Measurements from ENCODE around the gene LAMA2.

Gene LAMA2

GRCh38 chr6:129117355-129117754, 234.4 kb downstream of the LAMA2 start:
- H3K4me1 Mint-ChIP-seq (ENCODE audit: low read depth) = no peaks in the 10 kb centered on the region
- H3K27ac Mint-ChIP-seq = no peak overlapping the region
- DNase-seq = no peak
- H3K36me3 Mint-ChIP-seq (ENCODE audit: low read depth) = no peaks in the 10 kb centered on the region
- no peaks in the 10 kb centered on the region for H3K9me3 Mint-ChIP-seq
- peaks cover under 1% of the 10 kb centered on the region for H3K27me3 Mint-ChIP-seq
- no peak overlapping the region for H3K4me3 Mint-ChIP-seq

GRCh38 chr6:129120856-129121638, 238.1 kb downstream of the LAMA2 start:
- no peak for DNase-seq
- no peak overlapping the region for H3K4me3 Mint-ChIP-seq
- H3K9me3 Mint-ChIP-seq = no peaks in the 10 kb centered on the region
- no peak overlapping the region for H3K27ac Mint-ChIP-seq
- no peaks in the 10 kb centered on the region for H3K36me3 Mint-ChIP-seq (ENCODE audit: low read depth)
- peaks cover 4% of the 10 kb centered on the region for H3K27me3 Mint-ChIP-seq
- H3K4me1 Mint-ChIP-seq (ENCODE audit: low read depth) = no peaks in the 10 kb centered on the region

- no peaks in the 10 kb centered on the region for H3K4me1 Mint-ChIP-seq (ENCODE audit: low read depth)
- peaks cover 7% of the 10 kb centered on the region for H3K27me3 Mint-ChIP-seq
- no peaks in the 10 kb centered on the region for H3K9me3 Mint-ChIP-seq
- H3K4me3 Mint-ChIP-seq = no peak overlapping the region
- DNase-seq = no peak
- H3K36me3 Mint-ChIP-seq (ENCODE audit: low read depth) = no peaks in the 10 kb centered on the region
- H3K27ac Mint-ChIP-seq = no peak overlapping the region
Observed at GRCh38 chr6:129124347-129124746, 241.4 kb downstream of the LAMA2 start.

DNA sequence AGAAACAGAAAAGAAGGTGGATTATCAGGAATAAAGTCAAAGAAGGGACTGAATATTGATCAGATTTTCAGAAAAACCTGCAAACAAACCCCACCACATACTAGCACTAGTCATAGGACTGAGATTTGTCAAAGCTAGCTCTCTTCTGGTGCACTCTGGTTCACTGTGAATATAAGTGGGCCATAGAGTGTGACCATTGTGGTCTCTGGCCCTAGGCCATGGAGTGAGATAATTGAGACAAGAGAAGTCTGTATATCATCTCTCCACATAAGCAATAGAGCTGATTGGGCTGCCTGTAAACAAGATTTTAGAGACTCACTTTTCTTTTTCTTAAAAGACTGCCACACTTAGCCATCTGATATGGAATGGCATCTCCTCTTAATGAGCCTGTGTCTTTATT, 247.2 kb downstream of the LAMA2 start:
- Mint-ChIP-seq H3K36me3 (ENCODE audit: low read depth) (no peaks in the 10 kb centered on the region), H3K9me3 (no peaks in the 10 kb centered on the region)

GRCh38 chr6:129130959-129131681, 248.2 kb downstream of the LAMA2 start:
- Mint-ChIP-seq H3K4me1 (ENCODE audit: low read depth) (no peaks in the 10 kb centered on the region), H3K27ac (no peak overlapping the region), H3K9me3 (no peaks in the 10 kb centered on the region), H3K27me3 (peaks cover 10% of the 10 kb centered on the region), H3K4me3 (no peak overlapping the region), H3K36me3 (ENCODE audit: low read depth) (no peaks in the 10 kb centered on the region)
- no peak for DNase-seq

More for the DNA sequence above, 247.2 kb downstream of the LAMA2 start:
- no peak for DNase-seq
- Mint-ChIP-seq H3K4me3 (no peak overlapping the region), H3K27ac (no peak overlapping the region), H3K4me1 (ENCODE audit: low read depth) (no peaks in the 10 kb centered on the region), H3K27me3 (peaks cover 10% of the 10 kb centered on the region)

DNA sequence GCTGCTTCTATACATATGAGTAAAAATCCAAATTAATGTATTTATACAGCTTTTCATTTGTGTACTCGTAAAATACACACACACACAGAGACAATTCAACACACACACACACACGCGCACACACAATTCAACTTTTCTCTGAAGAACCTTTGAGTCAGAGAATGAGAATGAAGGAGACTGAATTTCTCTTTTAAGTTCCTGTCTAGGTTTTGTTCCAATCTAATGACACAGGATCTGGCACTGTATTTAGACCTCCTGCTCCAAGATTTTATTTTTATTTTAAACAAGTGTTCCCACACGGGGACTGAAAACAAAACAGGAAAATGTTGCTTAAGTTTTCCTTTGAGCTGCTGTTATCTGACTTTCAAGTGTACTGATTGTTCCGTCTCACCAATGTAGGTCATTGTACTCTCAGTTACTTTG, 250.8 kb downstream of the LAMA2 start:
- Mint-ChIP-seq H3K4me1 (ENCODE audit: low read depth) (no peaks in the 10 kb centered on the region), H3K27me3 (peaks cover 9% of the 10 kb centered on the region), H3K36me3 (ENCODE audit: low read depth) (no peaks in the 10 kb centered on the region), H3K4me3 (no peak overlapping the region), H3K9me3 (no peaks in the 10 kb centered on the region), H3K27ac (no peak overlapping the region)
- no peak for DNase-seq

- Mint-ChIP-seq H3K4me1 (ENCODE audit: low read depth) (no peaks in the 10 kb centered on the region), H3K4me3 (no peak overlapping the region), H3K36me3 (ENCODE audit: low read depth) (no peaks in the 10 kb centered on the region), H3K9me3 (no peaks in the 10 kb centered on the region), H3K27me3 (peaks cover 9% of the 10 kb centered on the region), H3K27ac (no peak overlapping the region)
- DNase-seq = no peak
Observed at GRCh38 chr6:129134535-129134934, 251.6 kb downstream of the LAMA2 start.

DNA sequence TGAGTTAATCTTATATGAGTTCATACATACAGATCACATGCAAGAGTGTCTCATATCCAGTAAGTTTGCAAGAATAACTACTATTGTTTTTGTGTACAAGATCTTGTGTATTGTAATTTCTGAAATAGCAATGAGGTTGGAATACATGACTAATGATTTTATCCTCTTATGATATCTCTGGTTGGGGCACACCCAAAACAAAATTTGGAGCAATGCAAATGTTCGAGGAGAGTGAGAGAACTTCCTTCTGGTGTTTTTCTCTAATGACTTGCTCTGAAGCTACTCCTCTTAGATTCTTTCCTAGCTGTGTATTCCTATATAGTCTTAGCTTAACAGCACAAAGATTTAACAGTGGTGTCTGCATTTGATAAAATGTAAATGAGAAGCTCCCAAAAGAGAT, 252.5 kb downstream of the LAMA2 start:
- DNase-seq = no peak
- H3K36me3 Mint-ChIP-seq (ENCODE audit: low read depth) = no peaks in the 10 kb centered on the region
- peaks cover 9% of the 10 kb centered on the region for H3K27me3 Mint-ChIP-seq
- no peak overlapping the region for H3K4me3 Mint-ChIP-seq
- no peaks in the 10 kb centered on the region for H3K4me1 Mint-ChIP-seq (ENCODE audit: low read depth)
- H3K9me3 Mint-ChIP-seq = no peaks in the 10 kb centered on the region
- no peak overlapping the region for H3K27ac Mint-ChIP-seq

GRCh38 chr6:129136751-129137150, 253.8 kb downstream of the LAMA2 start:
- H3K4me3 Mint-ChIP-seq = no peak overlapping the region
- H3K36me3 Mint-ChIP-seq (ENCODE audit: low read depth) = no peaks in the 10 kb centered on the region
- no peak for DNase-seq
- H3K9me3 Mint-ChIP-seq = no peaks in the 10 kb centered on the region
- no peak overlapping the region for H3K27ac Mint-ChIP-seq
- H3K4me1 Mint-ChIP-seq (ENCODE audit: low read depth) = no peaks in the 10 kb centered on the region
- H3K27me3 Mint-ChIP-seq = peaks cover 8% of the 10 kb centered on the region

DNA sequence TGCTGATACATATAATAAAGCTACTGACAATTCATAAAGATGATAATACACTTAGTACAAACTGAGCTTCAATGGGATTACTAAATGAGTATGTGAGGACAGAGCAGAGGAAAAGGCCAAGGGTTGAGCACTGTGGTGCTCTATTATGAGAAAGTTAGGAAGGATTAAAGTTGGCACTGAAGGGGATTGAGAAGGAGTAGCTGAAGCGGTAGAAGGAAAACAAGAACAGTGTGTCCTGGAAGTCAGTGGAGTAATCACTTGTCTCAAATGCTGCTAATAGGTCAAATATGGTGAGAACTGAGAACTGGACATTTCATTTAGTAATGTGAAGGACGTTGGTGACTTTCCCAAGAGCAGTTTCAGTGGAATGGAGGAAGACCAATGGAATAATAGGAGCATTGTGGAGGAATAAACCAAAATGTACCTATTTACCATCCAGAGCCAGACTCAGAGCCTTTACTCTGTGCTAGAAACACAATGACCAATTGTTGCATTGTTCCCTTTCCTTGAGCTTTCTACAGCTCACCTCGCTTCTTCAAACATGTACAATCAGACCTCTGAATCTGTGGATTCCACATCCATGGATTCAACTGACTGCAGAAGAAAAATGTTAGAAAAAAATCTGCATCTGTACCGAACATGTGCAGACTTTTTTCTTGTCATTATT, 255.9 kb downstream of the LAMA2 start:
- no peak for DNase-seq
- H3K9me3 Mint-ChIP-seq = no peaks in the 10 kb centered on the region
- peaks cover 5% of the 10 kb centered on the region for H3K27me3 Mint-ChIP-seq
- H3K4me3 Mint-ChIP-seq = no peak overlapping the region
- H3K36me3 Mint-ChIP-seq (ENCODE audit: low read depth) = no peaks in the 10 kb centered on the region
- no peak overlapping the region for H3K27ac Mint-ChIP-seq
- no peaks in the 10 kb centered on the region for H3K4me1 Mint-ChIP-seq (ENCODE audit: low read depth)

GRCh38 chr6:129140526-129140925, 257.6 kb downstream of the LAMA2 start:
- Mint-ChIP-seq H3K4me3 (no peak overlapping the region), H3K27me3 (peaks cover 12% of the 10 kb centered on the region), H3K4me1 (ENCODE audit: low read depth) (no peaks in the 10 kb centered on the region), H3K36me3 (ENCODE audit: low read depth) (no peaks in the 10 kb centered on the region), H3K27ac (no peak overlapping the region), H3K9me3 (no peaks in the 10 kb centered on the region)
- no peak for DNase-seq

- H3K36me3 Mint-ChIP-seq (ENCODE audit: low read depth) = no peaks in the 10 kb centered on the region
- no peak for DNase-seq
- no peaks in the 10 kb centered on the region for H3K9me3 Mint-ChIP-seq
- H3K27ac Mint-ChIP-seq = no peak overlapping the region
- H3K27me3 Mint-ChIP-seq = peaks cover 12% of the 10 kb centered on the region
- no peaks in the 10 kb centered on the region for H3K4me1 Mint-ChIP-seq (ENCODE audit: low read depth)
- no peak overlapping the region for H3K4me3 Mint-ChIP-seq
Observed at GRCh38 chr6:129141499-129141898, 258.6 kb downstream of the LAMA2 start.

- no peaks in the 10 kb centered on the region for H3K36me3 Mint-ChIP-seq (ENCODE audit: low read depth)
- no peak for DNase-seq
- no peaks in the 10 kb centered on the region for H3K4me1 Mint-ChIP-seq (ENCODE audit: low read depth)
- no peak overlapping the region for H3K4me3 Mint-ChIP-seq
- H3K27ac Mint-ChIP-seq = no peak overlapping the region
- peaks cover 11% of the 10 kb centered on the region for H3K27me3 Mint-ChIP-seq
- no peaks in the 10 kb centered on the region for H3K9me3 Mint-ChIP-seq
Observed at GRCh38 chr6:129146902-129147301, 264.0 kb downstream of the LAMA2 start.

GRCh38 chr6:129150507-129150906, 267.6 kb downstream of the LAMA2 start:
- Mint-ChIP-seq H3K27ac (no peak overlapping the region), H3K4me3 (no peak overlapping the region), H3K36me3 (ENCODE audit: low read depth) (no peaks in the 10 kb centered on the region), H3K27me3 (peaks cover 2% of the 10 kb centered on the region), H3K9me3 (no peaks in the 10 kb centered on the region), H3K4me1 (ENCODE audit: low read depth) (no peaks in the 10 kb centered on the region)
- DNase-seq = no peak

GRCh38 chr6:129153257-129153656, 270.3 kb downstream of the LAMA2 start:
- H3K36me3 Mint-ChIP-seq (ENCODE audit: low read depth) = no peaks in the 10 kb centered on the region
- no peaks in the 10 kb centered on the region for H3K4me1 Mint-ChIP-seq (ENCODE audit: low read depth)
- no peak overlapping the region for H3K27ac Mint-ChIP-seq
- H3K27me3 Mint-ChIP-seq = no peaks in the 10 kb centered on the region
- H3K9me3 Mint-ChIP-seq = no peaks in the 10 kb centered on the region
- H3K4me3 Mint-ChIP-seq = no peak overlapping the region
- no peak for DNase-seq

Data from activated T-cell treated with anti-CD3 and anti-CD28 coated beads, Interleukin-2, amount 50 U/mL, for 24 hours (primary cell).